GM12874 (cell line): ENCODE results near the gene ZNF648.

Experiments used
- TF ChIP-seq, protein P1 (sequence below): IDR thresholded peaks from 2 replicates; pipeline ENCODE4 v1.5.1; 2011; ENCODE audit warnings: low read depth, mild to moderate bottlenecking, control low read depth, low read length, moderate library complexity; ENCODE audit not compliant: insufficient read depth

Gene ZNF648, protein sequence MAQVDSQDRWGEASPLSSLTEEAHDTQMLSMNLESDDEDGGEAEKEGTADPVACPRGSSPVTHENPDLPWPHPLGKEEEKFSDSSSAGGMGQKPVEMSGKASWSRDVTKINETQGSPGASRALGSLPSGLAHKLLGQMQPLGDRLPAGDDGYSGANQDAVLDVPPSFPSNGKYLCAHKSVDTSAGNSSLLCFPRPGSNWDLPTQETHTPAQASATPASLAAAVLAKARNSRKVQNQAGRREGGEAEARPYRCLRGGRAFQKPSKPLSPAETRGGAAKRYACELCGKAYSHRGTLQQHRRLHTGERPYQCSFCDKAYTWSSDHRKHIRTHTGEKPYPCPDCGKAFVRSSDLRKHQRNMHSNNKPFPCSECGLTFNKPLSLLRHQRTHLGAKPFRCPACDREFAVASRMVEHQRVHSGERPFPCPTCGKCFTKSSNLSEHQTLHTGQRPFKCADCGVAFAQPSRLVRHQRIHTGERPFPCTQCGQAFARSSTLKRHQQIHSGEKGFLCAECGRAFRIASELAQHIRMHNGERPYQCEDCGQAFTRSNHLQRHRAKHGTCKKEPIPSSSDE

DNA sequence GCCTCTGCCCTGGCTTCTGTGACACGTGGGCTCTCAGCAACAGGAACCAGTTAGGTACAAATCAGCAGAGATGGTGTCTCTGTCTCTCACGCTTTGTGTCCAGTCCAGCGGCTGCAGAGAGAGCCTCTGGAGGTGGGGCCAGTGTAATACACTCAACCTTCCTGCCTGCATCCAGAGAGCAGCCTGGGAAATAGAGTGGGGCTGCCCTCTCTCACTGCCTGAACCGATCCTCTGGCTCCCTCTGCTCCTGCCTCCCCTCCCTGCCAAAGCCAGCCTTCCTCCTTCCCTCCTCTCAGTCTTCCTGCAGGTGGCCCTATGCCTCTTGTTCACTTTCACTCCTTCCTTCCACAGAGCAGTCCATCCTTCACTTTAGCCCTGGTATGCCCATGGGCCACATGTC lies at the start of gene ZNF648:
ZNF648 (minus strand) TSS at position 119 of the 400 bp plus-strand sequence. CDS start 3,702 bp downstream, outside the sequence.
- TF ChIP-seq, protein P1, sequence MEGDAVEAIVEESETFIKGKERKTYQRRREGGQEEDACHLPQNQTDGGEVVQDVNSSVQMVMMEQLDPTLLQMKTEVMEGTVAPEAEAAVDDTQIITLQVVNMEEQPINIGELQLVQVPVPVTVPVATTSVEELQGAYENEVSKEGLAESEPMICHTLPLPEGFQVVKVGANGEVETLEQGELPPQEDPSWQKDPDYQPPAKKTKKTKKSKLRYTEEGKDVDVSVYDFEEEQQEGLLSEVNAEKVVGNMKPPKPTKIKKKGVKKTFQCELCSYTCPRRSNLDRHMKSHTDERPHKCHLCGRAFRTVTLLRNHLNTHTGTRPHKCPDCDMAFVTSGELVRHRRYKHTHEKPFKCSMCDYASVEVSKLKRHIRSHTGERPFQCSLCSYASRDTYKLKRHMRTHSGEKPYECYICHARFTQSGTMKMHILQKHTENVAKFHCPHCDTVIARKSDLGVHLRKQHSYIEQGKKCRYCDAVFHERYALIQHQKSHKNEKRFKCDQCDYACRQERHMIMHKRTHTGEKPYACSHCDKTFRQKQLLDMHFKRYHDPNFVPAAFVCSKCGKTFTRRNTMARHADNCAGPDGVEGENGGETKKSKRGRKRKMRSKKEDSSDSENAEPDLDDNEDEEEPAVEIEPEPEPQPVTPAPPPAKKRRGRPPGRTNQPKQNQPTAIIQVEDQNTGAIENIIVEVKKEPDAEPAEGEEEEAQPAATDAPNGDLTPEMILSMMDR = no peak

DNA sequence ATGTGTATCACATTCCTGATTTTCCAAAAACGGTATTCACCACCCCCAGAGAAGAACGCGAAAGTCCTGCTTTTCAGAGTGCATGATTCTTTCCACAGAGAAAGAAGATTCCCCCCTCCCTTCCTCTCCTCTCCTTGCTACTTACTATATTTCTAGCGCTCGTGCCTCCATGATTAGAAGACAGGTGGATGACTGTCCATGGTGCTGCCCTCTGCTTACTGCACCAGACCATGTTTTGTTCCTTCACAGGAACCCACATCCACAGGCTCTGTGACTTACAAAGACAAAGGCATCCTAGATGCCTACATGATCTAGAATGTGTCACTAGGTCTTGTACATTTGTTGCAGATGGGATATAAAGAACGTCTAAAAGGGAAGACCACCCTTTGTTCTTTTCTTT lies 49.1 kb upstream of the ZNF648 start:
- TF ChIP-seq, protein P1 = no peak

DNA sequence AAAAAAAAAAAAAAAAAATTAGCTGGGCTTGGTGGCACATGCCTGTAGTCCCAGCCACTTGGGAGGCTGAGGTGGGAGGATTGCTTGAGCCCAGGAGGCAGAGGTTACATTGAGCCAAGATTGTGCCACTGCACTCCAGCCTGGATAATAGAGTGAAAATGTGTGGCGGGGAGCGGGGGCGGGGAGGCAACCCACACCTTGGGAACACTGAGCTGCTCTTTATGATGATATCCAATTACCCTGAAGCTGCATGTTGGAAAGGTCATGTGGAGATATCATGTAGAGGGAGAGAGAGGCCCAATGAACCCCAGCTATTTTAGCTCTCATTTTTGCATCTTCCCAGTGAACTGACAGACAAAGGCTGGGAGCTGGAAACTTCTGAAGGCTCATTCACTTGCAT lies 48.3 kb upstream of the ZNF648 start:
- TF ChIP-seq, protein P1 = no peak

DNA sequence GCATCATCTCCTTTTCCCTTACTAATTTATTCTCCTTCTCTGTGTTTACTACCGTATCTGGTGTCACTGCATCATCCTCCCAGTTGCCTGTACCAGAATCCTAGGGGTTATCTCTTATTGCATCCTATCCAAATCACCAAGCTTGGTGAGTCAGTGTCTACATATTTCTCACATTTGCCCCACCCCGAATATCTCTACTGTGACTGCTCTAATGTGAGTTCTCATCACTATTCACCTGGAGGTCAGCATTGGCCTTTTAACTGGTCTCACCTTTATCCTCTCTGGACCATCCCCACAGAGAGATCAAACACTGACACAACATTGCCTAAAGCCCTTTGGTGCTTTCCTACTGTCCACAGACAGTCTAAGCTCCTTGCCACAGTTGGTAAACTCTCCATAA lies 45.7 kb upstream of the ZNF648 start:
- TF ChIP-seq, protein P1 = no peak

DNA sequence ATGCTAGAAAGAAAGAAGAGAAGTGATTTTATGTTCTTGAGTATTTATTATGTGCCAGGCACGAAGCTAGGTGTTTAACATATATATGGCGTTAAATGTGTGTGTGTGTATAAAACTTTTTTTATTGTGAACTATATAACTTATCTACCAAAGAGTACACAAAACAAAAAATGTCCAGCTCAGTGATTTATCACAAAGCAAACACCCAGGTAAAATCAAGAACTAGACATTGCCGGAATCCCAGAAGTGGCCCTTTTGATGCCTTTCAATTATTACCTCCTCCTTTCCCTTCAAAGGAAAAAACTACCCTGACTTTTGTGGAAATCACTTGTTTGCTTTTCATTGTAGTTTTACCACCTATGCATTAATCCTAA lies 40.5 kb upstream of the ZNF648 start:
- TF ChIP-seq, protein P1 = no peak

DNA sequence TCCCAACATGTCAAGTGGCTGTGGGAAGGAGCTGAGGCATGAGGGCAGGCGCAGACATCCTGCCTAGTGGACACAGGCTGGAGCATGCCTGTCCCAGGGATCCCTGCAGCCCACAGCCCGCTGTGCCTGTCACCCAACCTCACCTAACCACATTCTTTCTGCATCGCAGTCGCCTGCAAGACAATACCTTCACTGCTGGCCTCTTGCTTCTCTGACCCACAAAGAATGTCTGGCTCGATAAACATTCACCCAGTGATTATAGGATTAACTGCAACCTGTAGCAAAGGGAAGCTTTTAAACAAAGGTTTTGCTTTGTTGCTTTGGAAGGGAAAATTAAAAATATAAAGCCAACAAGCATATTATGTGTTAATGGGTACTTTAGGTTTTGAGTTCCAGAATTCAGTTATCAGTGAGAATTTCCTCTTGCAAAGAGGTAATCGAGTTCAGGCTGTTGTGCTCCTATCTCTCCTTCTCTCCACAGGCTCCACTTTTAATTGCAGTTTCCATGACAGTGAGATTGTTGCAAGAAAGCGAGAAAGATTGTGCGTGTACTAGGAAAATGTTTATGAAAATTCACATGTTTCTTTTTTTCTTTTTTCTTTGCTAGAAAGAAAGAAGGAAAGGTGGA lies 40.0 kb upstream of the ZNF648 start:
- TF ChIP-seq, protein P1 = no peak

DNA sequence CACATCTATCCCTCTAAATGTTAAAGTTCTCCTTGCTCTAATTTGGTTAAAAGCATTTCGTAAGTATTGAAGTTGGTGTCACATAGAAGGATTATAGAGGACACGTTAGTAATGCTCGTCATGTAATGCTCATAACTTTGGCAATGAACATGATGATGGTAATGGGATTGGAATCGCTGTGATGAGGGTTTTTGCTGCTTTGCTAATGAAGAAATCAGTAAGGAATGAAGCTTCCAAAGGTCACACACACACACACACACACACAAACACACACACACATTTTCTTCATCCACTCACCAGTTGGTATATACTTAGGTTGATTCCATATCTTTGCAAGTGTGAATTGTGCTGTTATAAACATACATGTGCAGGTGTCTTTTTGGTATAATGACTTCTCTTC lies 36.8 kb upstream of the ZNF648 start:
- TF ChIP-seq, protein P1 = no peak
